GM12878 (cell line): ENCODE data around the gene STARD8. TPM values are rescaled to one million over a fixed set of nuclear protein-coding genes. Genes with fewer than 3 reads are reported as not detected.

ENCODE experiments used
- ATAC-seq: fragments of 200-7000 bp; cut with Tn5 transposase; 3 replicates; pipeline ENCODE4 v1.9.1; 2020; ENCODE audit warnings: mild to moderate bottlenecking, moderate library complexity
- BruUV-seq: library from RNA; stranded (reverse); fragments of 400-500 nt; replicated peaks from 2 replicates; lab custom pipeline; 2021; lab: Mats Ljungman, UMichigan
- CTCF ChIA-PET: fragments of 300-600 bp; sonication (Branson Sonifier 250); formaldehyde crosslinking; extraction: SDS; loops from one replicate; lab custom pipeline; 2021; ENCODE audit warnings: inconsistent platforms; lab: Yijun Ruan, JAX
- POLR2A ChIA-PET: fragments of 350-600 bp; formaldehyde crosslinking; extraction: SDS; loops from one replicate; lab custom pipeline; 2021; ENCODE audit warnings: inconsistent platforms; lab: Charles Lee
- RAD21 ChIA-PET: fragments of 300-600 bp; sonication (Branson Sonifier 250); formaldehyde crosslinking; loops from one replicate; lab custom pipeline; 2023; ENCODE audit warnings: antibody characterized with exemption; ENCODE audit not compliant: unreplicated experiment; lab: Charles Lee
- SMC1A ChIA-PET: fragments of 300-600 bp; sonication (Branson Sonifier 250); formaldehyde crosslinking; loops from one replicate; lab custom pipeline; 2023; ENCODE audit not compliant: unreplicated experiment, uncharacterized antibody; lab: Charles Lee
- DNase-seq: peaks from one replicate; pipeline ENCODE4 v3.0.0-alpha.2; 2011; ENCODE audit warnings: low read depth, low spot score
- FAIRE-seq: peaks from 3 replicates; lab custom pipeline; 2011; peaks lifted over from hg19 to GRCh38; lab: Jason Lieb, UNC
- H2AFZ ChIP-seq: 2 replicates; pipeline ENCODE4 v1.6.0; 2011; ENCODE audit warnings: low read depth, low read length, control low read depth; ENCODE audit not compliant: control insufficient read depth
- H3K27ac ChIP-seq: 2 replicates; pipeline ENCODE4 v1.5.1; 2011; ENCODE audit warnings: control low read depth; ENCODE audit not compliant: control insufficient read depth, insufficient read depth
- H3K27me3 ChIP-seq, 2 experiments: replicated peaks in 1 of 2; 2 replicates each; pipeline versions ENCODE4 v1.6.0 to v1.6.1; 2011; ENCODE audit warnings: low read length in 1 of 2; ENCODE audit not compliant: control insufficient read depth in 2 of 2, insufficient read depth in 2 of 2
- H3K36me3 ChIP-seq, 2 experiments: 2 replicates each; pipeline ENCODE4 v1.5.1; 2011; ENCODE audit warnings: low read length in 1 of 2; ENCODE audit not compliant: control insufficient read depth in 2 of 2, insufficient read depth in 2 of 2
- H3K4me1 ChIP-seq: 2 replicates; pipeline ENCODE4 v1.6.1; 2011; ENCODE audit warnings: mild to moderate bottlenecking, low read length, moderate library complexity, mixed read lengths; ENCODE audit not compliant: control insufficient read depth, insufficient read depth
- H3K4me2 ChIP-seq: 2 replicates; pipeline ENCODE4 v1.6.0; 2011; ENCODE audit warnings: control low read depth; ENCODE audit not compliant: control insufficient read depth, insufficient read depth
- H3K4me3 ChIP-seq: fragments of 200-600 bp; sonication (generic); 2 replicates; pipeline ENCODE4 v1.5.1; 2016
- H3K79me2 ChIP-seq: 2 replicates; pipeline ENCODE4 v1.6.0; 2011; ENCODE audit warnings: low read length; ENCODE audit not compliant: control insufficient read depth, insufficient read depth
- H3K9ac ChIP-seq: 2 replicates; pipeline ENCODE4 v1.8.0; 2011; ENCODE audit warnings: low read length, control low read depth, mixed read lengths; ENCODE audit not compliant: control insufficient read depth, insufficient read depth
- H3K9me3 ChIP-seq: replicated peaks from 3 replicates; pipeline ENCODE4 v1.5.1; 2011; ENCODE audit warnings: mild to moderate bottlenecking, low read length; ENCODE audit not compliant: control insufficient read depth, insufficient read depth
- H4K20me1 ChIP-seq: 2 replicates; pipeline ENCODE4 v1.6.0; 2011; ENCODE audit not compliant: control insufficient read depth, insufficient read depth
- BCLAF1 ChIP-seq: fragments of 450-650 bp; IDR thresholded peaks from 2 replicates; pipeline ENCODE4 v1.6.1; 2017; ENCODE audit warnings: antibody characterized with exemption, mild to moderate bottlenecking, moderate library complexity
- CHD4 ChIP-seq: fragments of 200-600 bp; sonication (generic); IDR thresholded peaks from 2 replicates; pipeline ENCODE4 v1.6.1; 2016; ENCODE audit warnings: mild to moderate bottlenecking
- FOS ChIP-seq: IDR thresholded peaks from 3 replicates; pipeline ENCODE4 v1.6.1; 2011; ENCODE audit warnings: borderline replicate concordance; ENCODE audit not compliant: insufficient read length; ENCODE audit errors: extremely low read depth
- SMAD1 ChIP-seq: fragments of 450-650 bp; IDR thresholded peaks from 2 replicates; pipeline ENCODE4 v1.6.1; 2018; ENCODE audit warnings: mild to moderate bottlenecking, low read depth; ENCODE audit not compliant: partially characterized antibody
- WRNIP1 ChIP-seq: IDR thresholded peaks from 2 replicates; pipeline ENCODE4 v1.6.1; 2011; ENCODE audit warnings: low read depth, low read length, improper control_type of control experiment, borderline replicate concordance
- ZNF384 ChIP-seq: IDR thresholded peaks from 2 replicates; pipeline ENCODE4 v1.6.1; 2012; ENCODE audit warnings: low read depth, mild to moderate bottlenecking, low read length, improper control_type of control experiment, borderline replicate concordance
- WGBS: methylation state at CpG from one replicate; pipeline ENCODE4 v1.1.6; 2016; ENCODE audit warnings: low lambda C conversion rate; ENCODE audit not compliant: insufficient replicate concordance, insufficient coverage; ENCODE audit errors: missing lambda C conversion rate; 5-methylcytosine and 5-hydroxymethylcytosine counted together
- in situ Hi-C: fragments of 300-500 bp; cut with MboI; formaldehyde crosslinking; loops from 9 replicates; pipeline ENCODE4 v1.14.3; 2018; ENCODE audit warnings: mixed read lengths
- intact Hi-C: fragments of 100-400 bp; cut with micrococcal nuclease; formaldehyde crosslinking; loops from one replicate; pipeline ENCODE4 v1.14.2; 2022; ENCODE audit not compliant: unreplicated experiment
- polyA plus RNA-seq, 11 experiments: library from polyadenylated mRNA; depleted of rRNA in 4 of 11; unstranded in 6 of 11; stranded (reverse) in 5 of 11; fragments of >200 nt; fragmentation: Nextera tagmentation in 4 of 11; fragmentation: Illumina TruSeq in 1 of 11; extraction: Ambion mirVana in 4 of 11; extraction: Trizol in 1 of 11; gene quantifications; 1 replicate in 1 of 11; 2 replicates in 10 of 11; pipeline versions ENCODE4 v1.2.1 to v1.2.3, GENCODE V29; 2011 to 2016; ENCODE audit warnings: inconsistent platforms in 2 of 11, missing spikeins in 2 of 11, low read depth in 1 of 11
- total RNA-seq, 4 experiments: library from RNA; depleted of rRNA in 3 of 4; stranded (reverse); fragments of >200 nt in 3 of 4; fragmentation: Illumina TruSeq in 1 of 4; extraction: Trizol in 1 of 4; gene quantifications; 2 replicates each; pipeline versions ENCODE4 v1.2.1 to v1.2.3, GENCODE V29; 2013 to 2021

Gene STARD8
- total and polyA plus RNA-seq, 10 of the 15 experiments (the other 5 are each of a cell fraction or from before 2014, with no cell fraction given) = 0.03 to 0.14 (median 0.07) TPM; not detected in 6

- RAD21 ChIA-PET = no interaction called here
- Histone ChIP-seq H3K79me2 (no peaks in the 10 kb centered on the region), H3K36me3 (no peaks in the 10 kb centered on the region), H4K20me1 (no peaks in the 10 kb centered on the region), H3K27me3 (no peaks in the 10 kb centered on the region; a peak in 1 of 4 replicates), H3K27ac (no peak overlapping the region), H2AFZ (no peak overlapping the region), H3K9ac (no peak overlapping the region), H3K9me3 (no peaks in the 10 kb centered on the region), H3K4me2 (no peak overlapping the region), H3K4me3 (no peak overlapping the region), H3K4me1 (no peaks in the 10 kb centered on the region)
- ATAC-seq = no peak
- FAIRE-seq = peak; percentile 93
- SMC1A ChIA-PET = no interaction called here
- intact Hi-C loops (no loop called here), in situ Hi-C loops (no loop called here)
- 47% methylated on average over 5 of the region's 6 CpGs for WGBS
- DNase-seq = no peak
- no TSS peak for BruUV-seq
- TF ChIP-seq BCLAF1 (no peak), CHD4 (no peak), WRNIP1 (no peak), SMAD1 (no peak), ZNF384 (no peak), FOS (no peak)
- CTCF ChIA-PET = no interaction called here
- POLR2A ChIA-PET = interaction anchor here (0.7 kb wide), 1 partner anchor 628 kb away, joined by 3 read pairs; no protein-coding TSS in a partner anchor
Measured at GRCh38 chrX:68652326-68653170, 5.1 kb downstream of the STARD8 start.
